Memory B cell (primary cell): ENCODE measurements around the gene TF.
"Not testable (repeated sequence)": the region's sequence is repeated elsewhere in the genome, so short reads cannot be mapped to it uniquely, and the experiment has no call there.

ENCODE experiments used
- ATAC-seq: fragments of 150-1000 bp; cut with Tn5 transposase; 2 replicates; pipeline ENCODE4 v1.10.0; 2021; ENCODE audit warnings: low read depth, mild to moderate bottlenecking, moderate library complexity
- DNase-seq, 2 donors: peaks; one replicate each; pipeline ENCODE4 v3.0.0; 2022; ENCODE audit warnings: low spot score in 2 of 2
- H3K27ac Mint-ChIP-seq: one replicate; pipeline ENCODE4 v1.8.0; 2022; ENCODE audit warnings: mild to moderate bottlenecking, moderate library complexity, mixed read lengths
- H3K27me3 Mint-ChIP-seq: one replicate; pipeline ENCODE4 v1.8.0; 2022; ENCODE audit warnings: mixed read lengths
- H3K36me3 Mint-ChIP-seq: one replicate; pipeline ENCODE4 v1.8.0; 2022; ENCODE audit warnings: mild to moderate bottlenecking, mixed read lengths
- H3K4me1 Mint-ChIP-seq: one replicate; pipeline ENCODE4 v1.8.0; 2022; ENCODE audit warnings: mixed read lengths
- H3K4me3 Mint-ChIP-seq: one replicate; pipeline ENCODE4 v1.8.0; 2022; ENCODE audit warnings: mild to moderate bottlenecking, moderate library complexity, mixed read lengths
- H3K9me3 Mint-ChIP-seq: one replicate; pipeline ENCODE4 v1.8.0; 2022; ENCODE audit warnings: mixed read lengths

TF gene

GRCh38 chr3:133765256-133765655 is 19.1 kb downstream of the TF start:
- Mint-ChIP-seq H3K4me1 (no peaks in the 10 kb centered on the region), H3K27ac (no peak overlapping the region), H3K36me3 (no peaks in the 10 kb centered on the region), H3K4me3 (no peak overlapping the region), H3K9me3 (no peaks in the 10 kb centered on the region), H3K27me3 (no peaks in the 10 kb centered on the region)
- no peak for ATAC-seq
- no peak for DNase-seq

- no peak for DNase-seq
- Mint-ChIP-seq H3K27ac (no peak overlapping the region), H3K27me3 (peaks cover 1% of the 10 kb centered on the region), H3K4me3 (no peak overlapping the region), H3K4me1 (no peaks in the 10 kb centered on the region), H3K9me3 (no peaks in the 10 kb centered on the region), H3K36me3 (no peaks in the 10 kb centered on the region)
- no peak for ATAC-seq
Observed at GRCh38 chr3:133767607-133768006, 21.4 kb downstream of the TF start.

GRCh38 chr3:133769536-133769935 is 23.3 kb downstream of the TF start:
- Mint-ChIP-seq H3K4me3 (no peak overlapping the region), H3K4me1 (no peaks in the 10 kb centered on the region), H3K27ac (no peak overlapping the region), H3K36me3 (no peaks in the 10 kb centered on the region), H3K27me3 (peaks cover 7% of the 10 kb centered on the region), H3K9me3 (no peaks in the 10 kb centered on the region)
- DNase-seq (no peak), ATAC-seq (no peak)

- DNase-seq (no peak), ATAC-seq (no peak)
- Mint-ChIP-seq H3K36me3 (no peaks in the 10 kb centered on the region), H3K27me3 (peaks cover 14% of the 10 kb centered on the region), H3K9me3 (no peaks in the 10 kb centered on the region), H3K4me3 (no peak overlapping the region), H3K4me1 (no peaks in the 10 kb centered on the region), H3K27ac (no peak overlapping the region)
Observed at GRCh38 chr3:133773732-133774131, 27.5 kb downstream of the TF start.

- no peak overlapping the region for H3K4me3 Mint-ChIP-seq
- ATAC-seq (no peak), DNase-seq (no peak)
- H3K4me1 Mint-ChIP-seq = no peaks in the 10 kb centered on the region
- H3K27ac Mint-ChIP-seq = no peak overlapping the region
- H3K27me3 Mint-ChIP-seq = peaks cover 24% of the 10 kb centered on the region
- no peaks in the 10 kb centered on the region for H3K36me3 Mint-ChIP-seq
- H3K9me3 Mint-ChIP-seq = no peaks in the 10 kb centered on the region
Observed at GRCh38 chr3:133775309-133775708, 29.1 kb downstream of the TF start.

- no peak for ATAC-seq
- H3K36me3 Mint-ChIP-seq = no peaks in the 10 kb centered on the region
- H3K4me3 Mint-ChIP-seq = no peak overlapping the region
- H3K27me3 Mint-ChIP-seq = peaks cover 24% of the 10 kb centered on the region
- no peaks in the 10 kb centered on the region for H3K9me3 Mint-ChIP-seq
- H3K4me1 Mint-ChIP-seq = no peaks in the 10 kb centered on the region
- DNase-seq = no peak
- no peak overlapping the region for H3K27ac Mint-ChIP-seq
Observed at GRCh38 chr3:133775835-133776234, 29.6 kb downstream of the TF start.

- Mint-ChIP-seq H3K27ac (no peak overlapping the region), H3K27me3 (peaks cover 22% of the 10 kb centered on the region), H3K36me3 (no peaks in the 10 kb centered on the region), H3K4me3 (no peak overlapping the region), H3K9me3 (no peaks in the 10 kb centered on the region), H3K4me1 (no peaks in the 10 kb centered on the region)
- ATAC-seq (no peak), DNase-seq (no peak)
Observed at GRCh38 chr3:133776794-133777438, 30.7 kb downstream of the TF start.

- H3K36me3 Mint-ChIP-seq = no peaks in the 10 kb centered on the region
- no peaks in the 10 kb centered on the region for H3K4me1 Mint-ChIP-seq
- ATAC-seq (no peak), DNase-seq (no peak)
- peaks cover 24% of the 10 kb centered on the region for H3K27me3 Mint-ChIP-seq
- no peak overlapping the region for H3K27ac Mint-ChIP-seq
- no peak overlapping the region for H3K4me3 Mint-ChIP-seq
- H3K9me3 Mint-ChIP-seq = no peaks in the 10 kb centered on the region
Observed at GRCh38 chr3:133777807-133778568, 31.8 kb downstream of the TF start.

- Mint-ChIP-seq H3K9me3 (no peaks in the 10 kb centered on the region), H3K27ac (no peak overlapping the region), H3K36me3 (no peaks in the 10 kb centered on the region)
Observed at GRCh38 chr3:133779626-133780203, 33.5 kb downstream of the TF start.

GRCh38 chr3:133780756-133781155 is 34.6 kb downstream of the TF start:
- not testable (repeated sequence) for H3K4me3 Mint-ChIP-seq, H3K27ac Mint-ChIP-seq, DNase-seq, H3K4me1 Mint-ChIP-seq, H3K9me3 Mint-ChIP-seq, ATAC-seq, H3K36me3 Mint-ChIP-seq
- peaks cover 19% of the 10 kb centered on the region for H3K27me3 Mint-ChIP-seq

More at GRCh38 chr3:133779626-133780203, 33.5 kb downstream of the TF start:
- ATAC-seq = no peak
- no peak for DNase-seq
- no peak overlapping the region for H3K4me3 Mint-ChIP-seq
- H3K27me3 Mint-ChIP-seq = peaks cover 19% of the 10 kb centered on the region
- H3K4me1 Mint-ChIP-seq = no peaks in the 10 kb centered on the region

- ATAC-seq (no peak), DNase-seq (no peak)
- no peak overlapping the region for H3K27ac Mint-ChIP-seq
- peaks cover 21% of the 10 kb centered on the region for H3K27me3 Mint-ChIP-seq
- H3K4me3 Mint-ChIP-seq = no peak overlapping the region
- no peaks in the 10 kb centered on the region for H3K36me3 Mint-ChIP-seq
- no peaks in the 10 kb centered on the region for H3K4me1 Mint-ChIP-seq
- H3K9me3 Mint-ChIP-seq = no peaks in the 10 kb centered on the region
Observed at GRCh38 chr3:133781570-133781969, 35.4 kb downstream of the TF start.

GRCh38 chr3:133782454-133782853 is 36.3 kb downstream of the TF start:
- no peaks in the 10 kb centered on the region for H3K36me3 Mint-ChIP-seq
- H3K27ac Mint-ChIP-seq = no peak overlapping the region
- no peaks in the 10 kb centered on the region for H3K9me3 Mint-ChIP-seq
- H3K4me1 Mint-ChIP-seq = no peaks in the 10 kb centered on the region
- H3K27me3 Mint-ChIP-seq = peaks cover 17% of the 10 kb centered on the region
- H3K4me3 Mint-ChIP-seq = no peak overlapping the region
- ATAC-seq (no peak), DNase-seq (no peak)

- H3K27ac Mint-ChIP-seq = no peak overlapping the region
- no peaks in the 10 kb centered on the region for H3K4me1 Mint-ChIP-seq
- H3K36me3 Mint-ChIP-seq = no peaks in the 10 kb centered on the region
- peaks cover 13% of the 10 kb centered on the region for H3K27me3 Mint-ChIP-seq
- H3K4me3 Mint-ChIP-seq = no peak overlapping the region
- ATAC-seq = no peak
- H3K9me3 Mint-ChIP-seq = no peaks in the 10 kb centered on the region
- DNase-seq = no peak
Observed at GRCh38 chr3:133783762-133784161, 37.6 kb downstream of the TF start.

- Mint-ChIP-seq H3K36me3 (no peaks in the 10 kb centered on the region), H3K27me3 (peaks cover 2% of the 10 kb centered on the region), H3K4me1 (no peaks in the 10 kb centered on the region), H3K4me3 (no peak overlapping the region), H3K27ac (no peak overlapping the region), H3K9me3 (peaks cover 4% of the 10 kb centered on the region)
- ATAC-seq (no peak), DNase-seq (no peak)
Observed at GRCh38 chr3:133788024-133788423, 41.8 kb downstream of the TF start.
